Parathyroid adenoma (tissue), 2 donors: ENCODE data around the gene KRTAP16-1.
"Not testable (repeated sequence)": the region's sequence is repeated elsewhere in the genome, so short reads cannot be mapped to it uniquely, and the experiment has no call there.

Experiments used
- H2AFZ ChIP-seq: fragments of 300-600 bp; sonication (generic); one replicate; pipeline ENCODE4 v1.7.0; 2017; ENCODE audit warnings: antibody characterized with exemption, mild to moderate bottlenecking
- H3K27ac ChIP-seq: fragments of 300-600 bp; sonication (generic); one replicate; pipeline ENCODE4 v1.7.0; 2017
- H3K27me3 ChIP-seq: fragments of 300-600 bp; sonication (generic); one replicate; pipeline ENCODE4 v1.7.0; 2017; ENCODE audit warnings: low read length; ENCODE audit not compliant: control insufficient read depth, insufficient read depth
- H3K36me3 ChIP-seq: fragments of 300-600 bp; sonication (generic); one replicate; pipeline ENCODE4 v1.7.0; 2017; ENCODE audit warnings: low read length; ENCODE audit not compliant: control insufficient read depth, insufficient read depth
- H3K4me1 ChIP-seq: fragments of 300-600 bp; sonication (generic); one replicate; pipeline ENCODE4 v1.7.0; 2017; ENCODE audit warnings: control low read depth
- H3K4me2 ChIP-seq: fragments of 300-600 bp; sonication (generic); one replicate; pipeline ENCODE4 v1.7.0; 2017; ENCODE audit warnings: low read length
- H3K4me3 ChIP-seq: fragments of 300-600 bp; sonication (generic); one replicate; pipeline ENCODE4 v1.7.0; 2017; ENCODE audit warnings: low read depth, low read length
- H3K79me2 ChIP-seq: fragments of 300-600 bp; sonication (generic); one replicate; pipeline ENCODE4 v1.7.0; 2017; ENCODE audit warnings: control low read depth
- H3K9ac ChIP-seq: fragments of 300-600 bp; sonication (generic); one replicate; pipeline ENCODE4 v1.7.0; 2017; ENCODE audit warnings: mild to moderate bottlenecking
- H3K9me3 ChIP-seq: fragments of 300-600 bp; sonication (generic); one replicate; pipeline ENCODE4 v1.7.0; 2017; ENCODE audit warnings: low read length; ENCODE audit not compliant: control insufficient read depth
- TF ChIP-seq, protein P1 (sequence below): fragments of 300-600 bp; sonication (generic); IDR thresholded peaks from one replicate; pipeline ENCODE4 v1.7.0; 2017; ENCODE audit warnings: antibody characterized with exemption, mild to moderate bottlenecking
- donor health status: primary hyperparathyroidism.

The KRTAP16-1 gene, protein sequence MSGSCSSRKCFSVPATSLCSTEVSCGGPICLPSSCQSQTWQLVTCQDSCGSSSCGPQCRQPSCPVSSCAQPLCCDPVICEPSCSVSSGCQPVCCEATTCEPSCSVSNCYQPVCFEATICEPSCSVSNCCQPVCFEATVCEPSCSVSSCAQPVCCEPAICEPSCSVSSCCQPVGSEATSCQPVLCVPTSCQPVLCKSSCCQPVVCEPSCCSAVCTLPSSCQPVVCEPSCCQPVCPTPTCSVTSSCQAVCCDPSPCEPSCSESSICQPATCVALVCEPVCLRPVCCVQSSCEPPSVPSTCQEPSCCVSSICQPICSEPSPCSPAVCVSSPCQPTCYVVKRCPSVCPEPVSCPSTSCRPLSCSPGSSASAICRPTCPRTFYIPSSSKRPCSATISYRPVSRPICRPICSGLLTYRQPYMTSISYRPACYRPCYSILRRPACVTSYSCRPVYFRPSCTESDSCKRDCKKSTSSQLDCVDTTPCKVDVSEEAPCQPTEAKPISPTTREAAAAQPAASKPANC

DNA sequence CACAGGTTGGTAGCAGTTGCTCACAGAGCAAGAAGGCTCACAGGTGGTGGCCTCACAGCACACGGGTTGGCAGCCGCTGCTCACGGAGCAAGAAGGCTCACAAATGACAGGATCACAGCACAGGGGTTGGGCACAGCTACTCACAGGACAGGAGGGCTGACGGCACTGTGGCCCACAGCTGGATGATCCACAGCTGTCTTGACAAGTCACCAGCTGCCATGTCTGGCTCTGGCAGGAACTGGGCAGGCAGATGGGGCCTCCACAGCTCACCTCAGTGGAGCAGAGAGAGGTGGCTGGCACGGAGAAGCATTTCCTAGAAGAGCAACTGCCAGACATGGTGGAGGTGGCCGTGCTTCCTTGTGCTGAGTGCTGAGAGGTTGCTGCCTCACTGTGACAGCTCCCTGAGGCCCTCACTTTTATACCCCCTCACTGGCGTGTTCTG is at the start of gene KRTAP16-1:
TSS of gene KRTAP16-1 (minus strand) at position 392 of the 442 bp plus-strand sequence. CDS start at position 336, 56 bp downstream.
- Histone ChIP-seq H3K4me2 (no peak within 1 kb of the TSS), H3K9me3 (no peaks in the 10 kb centered on the region), H3K4me1 (no peaks in the 10 kb centered on the region), H3K27me3 (no peaks in the 10 kb centered on the region), H3K27ac (no peak within 1 kb of the TSS), H3K9ac (no peak within 1 kb of the TSS), H2AFZ (no peak within 1 kb of the TSS), H3K79me2 (no peaks in the 10 kb centered on the region), H3K4me3 (no peak within 1 kb of the TSS), H3K36me3 (no peaks in the 10 kb centered on the region)
- TF ChIP-seq, protein P1, sequence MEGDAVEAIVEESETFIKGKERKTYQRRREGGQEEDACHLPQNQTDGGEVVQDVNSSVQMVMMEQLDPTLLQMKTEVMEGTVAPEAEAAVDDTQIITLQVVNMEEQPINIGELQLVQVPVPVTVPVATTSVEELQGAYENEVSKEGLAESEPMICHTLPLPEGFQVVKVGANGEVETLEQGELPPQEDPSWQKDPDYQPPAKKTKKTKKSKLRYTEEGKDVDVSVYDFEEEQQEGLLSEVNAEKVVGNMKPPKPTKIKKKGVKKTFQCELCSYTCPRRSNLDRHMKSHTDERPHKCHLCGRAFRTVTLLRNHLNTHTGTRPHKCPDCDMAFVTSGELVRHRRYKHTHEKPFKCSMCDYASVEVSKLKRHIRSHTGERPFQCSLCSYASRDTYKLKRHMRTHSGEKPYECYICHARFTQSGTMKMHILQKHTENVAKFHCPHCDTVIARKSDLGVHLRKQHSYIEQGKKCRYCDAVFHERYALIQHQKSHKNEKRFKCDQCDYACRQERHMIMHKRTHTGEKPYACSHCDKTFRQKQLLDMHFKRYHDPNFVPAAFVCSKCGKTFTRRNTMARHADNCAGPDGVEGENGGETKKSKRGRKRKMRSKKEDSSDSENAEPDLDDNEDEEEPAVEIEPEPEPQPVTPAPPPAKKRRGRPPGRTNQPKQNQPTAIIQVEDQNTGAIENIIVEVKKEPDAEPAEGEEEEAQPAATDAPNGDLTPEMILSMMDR: no peak

DNA sequence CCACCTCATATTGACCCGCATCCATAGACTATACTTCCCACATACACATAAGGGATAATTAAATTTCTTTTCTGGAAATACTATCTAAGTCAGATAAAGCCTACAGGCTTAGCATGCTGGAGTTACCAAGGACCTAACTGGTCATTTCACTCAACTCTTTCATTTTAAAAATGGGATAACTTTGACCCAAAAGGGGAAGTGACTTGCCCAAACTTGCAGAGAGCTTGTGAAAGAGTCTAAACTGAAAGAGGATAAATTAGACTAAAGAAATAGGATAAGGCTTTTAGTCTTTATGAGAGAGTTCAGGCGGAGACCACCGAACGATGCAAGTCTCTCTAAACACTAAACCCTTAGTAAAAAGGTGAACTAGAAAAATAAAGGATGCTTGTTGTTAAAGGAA is 45.4 kb upstream of the KRTAP16-1 start:
- H3K4me1 ChIP-seq: no peaks in the 10 kb centered on the region
- no peak overlapping the region for H2AFZ ChIP-seq
- H3K27me3 ChIP-seq: no peaks in the 10 kb centered on the region
- no peaks in the 10 kb centered on the region for H3K79me2 ChIP-seq
- no peaks in the 10 kb centered on the region for H3K36me3 ChIP-seq
- no peak overlapping the region for H3K9ac ChIP-seq
- no peaks in the 10 kb centered on the region for H3K9me3 ChIP-seq
- TF ChIP-seq, protein P1: no peak
- H3K4me2 ChIP-seq: no peak overlapping the region
- no peak overlapping the region for H3K27ac ChIP-seq
- H3K4me3 ChIP-seq: no peak overlapping the region

DNA sequence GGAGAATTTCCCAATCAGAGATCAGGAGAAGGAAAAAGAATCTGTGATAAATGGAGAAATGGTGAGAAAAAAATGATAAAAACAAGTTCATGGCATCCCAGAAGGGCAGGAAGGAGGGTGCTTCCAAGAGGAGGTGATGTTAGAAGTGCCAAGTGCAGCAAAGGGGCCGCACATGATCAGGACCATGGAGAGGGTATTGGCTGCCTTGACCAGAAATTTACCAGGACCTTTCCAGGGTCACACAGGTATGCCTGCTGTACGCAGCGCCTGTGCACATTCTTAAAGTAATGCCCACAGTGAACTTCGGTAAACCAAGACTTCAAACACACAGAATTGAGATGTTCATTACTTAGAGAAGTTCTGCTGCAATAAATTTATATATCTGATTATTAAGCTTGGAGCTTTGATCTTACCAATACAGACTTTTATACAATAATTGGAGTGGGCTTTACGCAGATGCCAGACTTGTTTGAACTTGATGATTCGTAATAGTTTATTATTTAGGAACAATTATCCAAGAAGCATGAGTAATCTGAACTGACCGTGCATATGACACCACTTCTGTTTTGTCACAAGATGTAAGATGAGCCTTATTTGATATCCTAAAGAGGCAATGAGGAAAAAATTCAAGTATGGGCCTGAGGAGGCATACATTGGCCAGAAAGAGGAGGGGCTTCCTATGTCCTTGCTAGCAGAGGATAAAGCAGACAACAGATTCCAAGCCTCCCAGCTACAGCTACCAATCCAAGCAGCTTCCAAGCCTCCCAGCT is 43.7 kb upstream of the KRTAP16-1 start:
- Histone ChIP-seq H3K9me3 (no peaks in the 10 kb centered on the region), H3K79me2 (no peaks in the 10 kb centered on the region), H3K27ac (no peak overlapping the region)

DNA sequence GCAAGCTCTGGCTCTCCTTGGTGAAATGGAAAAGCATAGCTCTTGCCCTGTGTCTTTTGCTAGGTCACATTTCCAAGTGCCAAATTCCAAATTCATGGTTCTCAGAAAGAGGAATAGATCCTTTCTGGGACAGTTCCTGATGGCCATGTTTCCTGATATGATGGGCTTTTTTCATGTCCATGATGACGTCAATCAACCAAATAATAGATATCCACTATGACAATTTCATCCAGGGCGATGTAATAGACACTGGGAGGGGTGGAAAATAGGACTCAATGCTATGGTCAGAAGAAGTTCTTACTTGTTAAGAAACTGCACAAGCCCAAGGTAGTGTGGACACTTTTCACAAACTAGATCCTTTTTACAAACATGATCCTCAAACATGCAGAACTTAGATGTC is 42.1 kb upstream of the KRTAP16-1 start:
- Histone ChIP-seq H3K4me1 (no peaks in the 10 kb centered on the region), H2AFZ (no peak overlapping the region), H3K36me3 (no peaks in the 10 kb centered on the region), H3K27me3 (no peaks in the 10 kb centered on the region), H3K4me3 (no peak overlapping the region), H3K9me3 (no peaks in the 10 kb centered on the region), H3K9ac (no peak overlapping the region), H3K79me2 (no peaks in the 10 kb centered on the region), H3K4me2 (no peak overlapping the region), H3K27ac (no peak overlapping the region)
- TF ChIP-seq, protein P1: no peak

More for the DNA sequence above, 43.7 kb upstream of the KRTAP16-1 start:
- H2AFZ ChIP-seq: no peak overlapping the region
- H3K4me3 ChIP-seq: no peak overlapping the region
- H3K4me1 ChIP-seq: no peaks in the 10 kb centered on the region
- TF ChIP-seq, protein P1: no peak
- H3K9ac ChIP-seq: no peak overlapping the region
- no peaks in the 10 kb centered on the region for H3K27me3 ChIP-seq
- H3K36me3 ChIP-seq: no peaks in the 10 kb centered on the region
- H3K4me2 ChIP-seq: no peak overlapping the region

DNA sequence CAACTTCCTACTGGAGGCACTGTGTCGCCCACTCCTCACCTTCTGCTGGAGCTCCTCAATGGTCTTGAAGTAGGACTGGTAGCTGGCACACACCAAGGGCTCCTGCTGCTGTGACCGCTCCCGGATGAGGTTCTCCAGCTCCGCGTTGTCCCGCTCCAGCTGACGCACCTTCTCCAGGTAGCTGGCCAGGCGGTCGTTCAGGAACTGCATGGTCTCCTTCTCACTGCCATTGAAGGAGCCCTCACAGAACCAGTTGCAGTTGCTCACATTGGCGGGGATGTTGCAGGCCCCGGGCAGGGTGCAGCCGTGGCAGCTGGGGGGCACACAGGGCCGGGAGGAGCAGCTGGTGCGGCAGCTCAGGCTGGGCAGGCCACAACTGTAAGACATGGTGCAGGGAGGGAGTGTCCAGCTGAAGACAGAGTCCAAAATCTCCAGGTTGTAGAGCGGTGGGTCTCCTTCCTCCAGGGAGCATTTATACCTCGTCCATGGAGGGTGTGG is 41.3 kb upstream of the KRTAP16-1 start, which contains the start of gene KRT33A:
TSS of gene KRT33A (minus strand) at position 448 of the 498 bp plus-strand sequence. CDS start at position 387, 61 bp downstream.
- not testable (repeated sequence) for H3K27ac ChIP-seq, H3K9me3 ChIP-seq, H3K4me1 ChIP-seq, H3K9ac ChIP-seq, H3K4me2 ChIP-seq, H3K4me3 ChIP-seq, H3K27me3 ChIP-seq, H2AFZ ChIP-seq, H3K36me3 ChIP-seq, H3K79me2 ChIP-seq
